Measurements from ENCODE around the gene PIP5K1B.

DNA sequence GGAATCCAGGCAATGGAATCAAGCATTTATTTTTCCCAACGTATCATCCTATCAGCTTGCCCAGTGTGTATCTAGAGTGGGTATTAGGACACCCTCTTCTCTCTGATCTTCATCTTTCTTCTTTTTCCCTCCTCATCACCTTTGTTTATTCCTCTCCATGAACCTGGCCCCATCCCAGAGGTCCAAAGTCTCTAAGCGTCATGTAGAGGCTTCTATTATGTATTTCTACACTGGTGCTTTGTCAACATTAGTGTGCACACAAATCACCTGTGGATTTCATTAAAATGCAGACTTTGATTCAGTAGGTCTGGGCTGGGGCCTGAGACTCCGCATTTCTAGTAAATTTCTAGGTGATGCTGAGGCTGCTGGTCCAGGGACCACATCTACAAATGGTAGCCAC, 19.8 kb upstream of the PIP5K1B start:
- TF ChIP-seq, protein P1, sequence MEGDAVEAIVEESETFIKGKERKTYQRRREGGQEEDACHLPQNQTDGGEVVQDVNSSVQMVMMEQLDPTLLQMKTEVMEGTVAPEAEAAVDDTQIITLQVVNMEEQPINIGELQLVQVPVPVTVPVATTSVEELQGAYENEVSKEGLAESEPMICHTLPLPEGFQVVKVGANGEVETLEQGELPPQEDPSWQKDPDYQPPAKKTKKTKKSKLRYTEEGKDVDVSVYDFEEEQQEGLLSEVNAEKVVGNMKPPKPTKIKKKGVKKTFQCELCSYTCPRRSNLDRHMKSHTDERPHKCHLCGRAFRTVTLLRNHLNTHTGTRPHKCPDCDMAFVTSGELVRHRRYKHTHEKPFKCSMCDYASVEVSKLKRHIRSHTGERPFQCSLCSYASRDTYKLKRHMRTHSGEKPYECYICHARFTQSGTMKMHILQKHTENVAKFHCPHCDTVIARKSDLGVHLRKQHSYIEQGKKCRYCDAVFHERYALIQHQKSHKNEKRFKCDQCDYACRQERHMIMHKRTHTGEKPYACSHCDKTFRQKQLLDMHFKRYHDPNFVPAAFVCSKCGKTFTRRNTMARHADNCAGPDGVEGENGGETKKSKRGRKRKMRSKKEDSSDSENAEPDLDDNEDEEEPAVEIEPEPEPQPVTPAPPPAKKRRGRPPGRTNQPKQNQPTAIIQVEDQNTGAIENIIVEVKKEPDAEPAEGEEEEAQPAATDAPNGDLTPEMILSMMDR (IDR thresholded peaks at IDR 0.05; ENCODE audit: extremely low read depth in 1 of 2, insufficient read depth in 1 of 2, low read depth in 1 of 2, low read length in 2 of 2), result no peak
- TF ChIP-seq POLR2A (IDR thresholded peaks at IDR 0.05; ENCODE audit: low read depth, low read length), result no peak
